OCI-LY3 (cell line): ENCODE results near the gene DGKB.

Experiments
- H2AFZ ChIP-seq: fragments of 200-600, 300-600 bp; shearing (Covaris generic); 2 replicates; pipeline ENCODE4 v1.6.0; 2014; ENCODE audit warnings: antibody characterized with exemption, low read depth, low read length
- H3K27ac ChIP-seq: fragments of 200-600, 300-600 bp; sonication (generic); 2 replicates; pipeline ENCODE4 v1.5.1; 2014; ENCODE audit warnings: mild to moderate bottlenecking, low read length, moderate library complexity, mixed read lengths
- H3K27me3 ChIP-seq: fragments of 200-600, 300-600 bp; sonication (generic); 2 replicates; pipeline ENCODE4 v1.6.1; 2014; ENCODE audit warnings: low read depth, low read length, mixed read lengths
- H3K36me3 ChIP-seq: fragments of 200-600, 300-600 bp; sonication (generic); replicated peaks from 2 replicates; pipeline ENCODE3; 2014; ENCODE audit warnings: low read depth, low read length, mixed read lengths
- H3K4me1 ChIP-seq: fragments of 300-600, 200-600 bp; sonication (generic); 2 replicates; pipeline ENCODE4 v1.6.1; 2014; ENCODE audit warnings: low read length, mixed read lengths
- H3K4me2 ChIP-seq: fragments of 200-600, 300-600 bp; sonication (generic); 2 replicates; pipeline ENCODE4 v1.6.1; 2014; ENCODE audit warnings: low read length, mixed read lengths
- H3K4me3 ChIP-seq: fragments of 300-600, 200-600 bp; sonication (generic); 2 replicates; pipeline ENCODE4 v1.5.1; 2014; ENCODE audit warnings: antibody characterized with exemption, mild to moderate bottlenecking, low read length, moderate library complexity
- H3K79me2 ChIP-seq: fragments of 300-600, 200-600 bp; shearing (Covaris generic); 2 replicates; pipeline ENCODE4 v1.6.1; 2014; ENCODE audit warnings: mild to moderate bottlenecking, low read length, mixed read lengths
- H3K9ac ChIP-seq: fragments of 300-600, 200-600 bp; shearing (Covaris generic); 2 replicates; pipeline ENCODE4 v1.6.0; 2014; ENCODE audit warnings: mild to moderate bottlenecking, low read length, moderate library complexity
- H3K9me3 ChIP-seq: fragments of 200-600, 300-600 bp; shearing (Covaris generic); 2 replicates; pipeline ENCODE4 v1.6.1; 2014; ENCODE audit warnings: low read length, mixed read lengths; ENCODE audit not compliant: insufficient read depth
- H4K20me1 ChIP-seq: fragments of 200-600, 300-600 bp; sonication (generic); 2 replicates; pipeline ENCODE4 v1.6.1; 2016; ENCODE audit warnings: low read length, mixed read lengths; ENCODE audit not compliant: insufficient read depth
- EZH2phosphoT487 ChIP-seq: fragments of 200-600 bp; shearing (Covaris generic); IDR thresholded peaks from 2 replicates; pipeline ENCODE4 v1.6.1; 2018; ENCODE audit warnings: antibody characterized with exemption, mixed run types, low read depth
- TF ChIP-seq, protein P1 (sequence below): fragments of 200-600, 300-600 bp; sonication (generic); IDR thresholded peaks from 2 replicates; pipeline ENCODE4 v1.5.1; 2014; ENCODE audit warnings: antibody characterized with exemption, low read length, low read depth

The DGKB gene

DNA sequence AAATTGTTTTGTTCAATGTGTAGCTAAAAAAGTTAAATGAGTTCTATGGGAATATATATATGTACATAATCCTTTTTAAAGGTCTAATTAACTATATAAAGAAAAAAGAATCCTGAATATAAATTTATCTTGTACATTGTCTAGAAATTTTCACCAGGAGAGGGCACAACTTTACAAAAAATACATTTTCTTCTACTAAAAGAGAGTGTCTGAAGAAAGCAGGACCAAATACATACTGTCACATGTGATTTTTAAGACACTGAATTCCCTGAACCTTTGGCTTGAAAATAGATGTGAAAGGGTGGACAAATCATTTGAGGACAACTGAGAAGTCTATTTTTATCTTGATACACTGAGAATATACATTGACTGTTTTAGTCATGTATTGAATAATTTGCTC, 204.3 kb downstream of the DGKB start:
- Histone ChIP-seq H3K79me2 (no peaks in the 10 kb centered on the region), H3K27ac (no peak overlapping the region), H3K9me3 (no peaks in the 10 kb centered on the region), H3K9ac (no peak overlapping the region), H4K20me1 (no peaks in the 10 kb centered on the region), H3K4me1 (no peaks in the 10 kb centered on the region), H3K4me3 (no peak overlapping the region), H2AFZ (no peak overlapping the region), H3K27me3 (no peaks in the 10 kb centered on the region), H3K4me2 (no peak overlapping the region), H3K36me3 (no peaks in the 10 kb centered on the region)
- no peak for TF ChIP-seq EZH2phosphoT487
- TF ChIP-seq, protein P1, sequence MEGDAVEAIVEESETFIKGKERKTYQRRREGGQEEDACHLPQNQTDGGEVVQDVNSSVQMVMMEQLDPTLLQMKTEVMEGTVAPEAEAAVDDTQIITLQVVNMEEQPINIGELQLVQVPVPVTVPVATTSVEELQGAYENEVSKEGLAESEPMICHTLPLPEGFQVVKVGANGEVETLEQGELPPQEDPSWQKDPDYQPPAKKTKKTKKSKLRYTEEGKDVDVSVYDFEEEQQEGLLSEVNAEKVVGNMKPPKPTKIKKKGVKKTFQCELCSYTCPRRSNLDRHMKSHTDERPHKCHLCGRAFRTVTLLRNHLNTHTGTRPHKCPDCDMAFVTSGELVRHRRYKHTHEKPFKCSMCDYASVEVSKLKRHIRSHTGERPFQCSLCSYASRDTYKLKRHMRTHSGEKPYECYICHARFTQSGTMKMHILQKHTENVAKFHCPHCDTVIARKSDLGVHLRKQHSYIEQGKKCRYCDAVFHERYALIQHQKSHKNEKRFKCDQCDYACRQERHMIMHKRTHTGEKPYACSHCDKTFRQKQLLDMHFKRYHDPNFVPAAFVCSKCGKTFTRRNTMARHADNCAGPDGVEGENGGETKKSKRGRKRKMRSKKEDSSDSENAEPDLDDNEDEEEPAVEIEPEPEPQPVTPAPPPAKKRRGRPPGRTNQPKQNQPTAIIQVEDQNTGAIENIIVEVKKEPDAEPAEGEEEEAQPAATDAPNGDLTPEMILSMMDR: peak; percentile 40

DNA sequence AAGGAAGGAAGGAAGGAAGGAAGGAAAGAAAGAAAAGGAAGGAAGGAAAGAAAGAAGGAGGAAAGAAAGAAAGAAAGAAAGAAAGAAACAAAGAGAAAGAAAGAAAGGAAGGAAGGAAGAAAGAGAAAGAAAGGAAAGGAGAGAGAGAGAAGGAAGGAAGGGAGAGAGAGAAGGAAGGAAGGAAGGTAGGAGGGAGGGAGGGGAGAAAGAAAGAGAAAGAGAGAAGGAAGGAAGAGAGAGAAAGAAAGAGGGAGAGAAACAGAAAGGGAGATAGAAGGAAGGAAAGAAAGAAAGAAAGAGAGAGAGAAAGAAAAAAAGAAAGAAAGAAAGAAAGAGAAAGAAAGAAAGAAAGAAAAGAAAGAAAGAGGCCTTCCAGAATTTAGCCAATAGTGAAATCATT, 204.9 kb downstream of the DGKB start:
- Histone ChIP-seq H3K9ac (no peak overlapping the region), H3K4me3 (no peak overlapping the region), H4K20me1 (no peaks in the 10 kb centered on the region), H3K4me1 (no peaks in the 10 kb centered on the region), H3K27ac (no peak overlapping the region), H3K27me3 (no peaks in the 10 kb centered on the region), H2AFZ (no peak overlapping the region), H3K79me2 (no peaks in the 10 kb centered on the region), H3K36me3 (no peaks in the 10 kb centered on the region), H3K4me2 (no peak overlapping the region), H3K9me3 (no peaks in the 10 kb centered on the region)
- TF ChIP-seq, protein P1: no peak
- TF ChIP-seq EZH2phosphoT487: no peak

DNA sequence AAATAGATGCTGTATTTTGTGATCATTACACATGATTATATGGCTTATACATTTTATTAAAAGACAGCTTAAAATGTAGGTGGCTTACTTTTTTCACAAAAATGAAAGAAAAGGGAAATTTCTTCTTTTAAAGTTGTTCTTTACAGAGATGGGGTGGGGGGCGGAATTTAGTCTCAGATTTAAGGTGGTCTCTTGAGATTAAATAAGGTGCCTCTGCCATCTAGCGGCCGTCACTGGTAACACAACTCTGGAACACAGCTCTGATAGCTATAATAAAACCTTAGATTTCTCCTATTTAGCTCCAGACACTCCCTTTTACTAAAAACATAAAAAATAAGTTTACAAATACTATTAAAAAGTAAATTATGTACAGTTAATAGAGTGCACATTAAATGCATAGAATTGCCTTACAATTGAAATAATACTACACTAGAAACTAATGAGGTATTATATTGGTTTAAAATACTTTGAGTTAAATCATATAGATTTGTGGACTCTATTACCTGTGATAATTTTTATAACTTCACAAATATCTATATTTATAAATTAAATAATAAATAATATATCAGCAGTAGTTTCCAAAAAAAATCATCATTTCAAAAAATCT, 210.9 kb downstream of the DGKB start:
- H3K4me3 ChIP-seq: peak overlapping the region; percentile 38
- H2AFZ ChIP-seq: no peak overlapping the region
- no peak overlapping the region for H3K27ac ChIP-seq
- no peaks in the 10 kb centered on the region for H3K9me3 ChIP-seq
- H3K79me2 ChIP-seq: no peaks in the 10 kb centered on the region
- peaks cover 38% of the 10 kb centered on the region for H3K4me1 ChIP-seq
- H3K36me3 ChIP-seq: no peaks in the 10 kb centered on the region
- peak overlapping the region; percentile 73 for H3K4me2 ChIP-seq
- H3K27me3 ChIP-seq: no peaks in the 10 kb centered on the region
- H3K9ac ChIP-seq: no peak overlapping the region
- TF ChIP-seq EZH2phosphoT487: no peak
- TF ChIP-seq, protein P1: peak; percentile 82
- no peaks in the 10 kb centered on the region for H4K20me1 ChIP-seq

DNA sequence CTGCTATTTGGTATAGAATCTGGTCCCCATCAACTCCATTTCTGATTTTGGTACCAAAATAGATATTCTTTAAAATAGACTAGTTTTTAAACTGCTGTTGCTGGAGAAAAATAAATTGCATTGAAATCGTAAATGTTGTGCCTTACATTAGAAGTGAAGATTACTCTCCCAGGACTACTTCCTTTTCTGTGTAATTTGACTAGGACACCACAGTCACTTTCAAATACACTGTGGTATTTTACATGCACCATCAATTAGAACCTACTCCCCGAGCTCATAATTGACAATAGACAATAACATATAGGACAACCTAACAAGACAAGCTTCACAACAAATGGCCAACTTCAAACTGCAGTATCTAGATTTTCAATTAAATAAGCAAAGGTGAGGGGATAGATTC, 211.5 kb downstream of the DGKB start:
- H2AFZ ChIP-seq: no peak overlapping the region

More for the DNA sequence above, 211.5 kb downstream of the DGKB start:
- Histone ChIP-seq H3K9ac (no peak overlapping the region; the same call in 1 of the 2 replicates), H3K4me2 (peak overlapping the region; percentile 73), H3K4me3 (peak overlapping the region; percentile 38), H3K27me3 (no peaks in the 10 kb centered on the region), H4K20me1 (no peaks in the 10 kb centered on the region), H3K9me3 (no peaks in the 10 kb centered on the region), H3K36me3 (no peaks in the 10 kb centered on the region), H3K4me1 (peaks cover 38% of the 10 kb centered on the region), H3K79me2 (no peaks in the 10 kb centered on the region), H3K27ac (no peak overlapping the region)
- TF ChIP-seq, protein P1: no peak
- TF ChIP-seq EZH2phosphoT487: no peak
